Naive B cell (primary cell): ENCODE measurements around the gene CD2AP. TPM values are rescaled to one million over a fixed set of nuclear protein-coding genes. Genes with fewer than 3 reads are reported as not detected.

Experiments used
- ATAC-seq, 2 donors: fragments of 150-1000 bp; cut with Tn5 transposase; 2 replicates each; pipeline ENCODE4 v1.10.0; 2021; ENCODE audit warnings: low read depth in 2 of 2, mild to moderate bottlenecking in 2 of 2, moderate library complexity in 2 of 2
- DNase-seq: peaks from one replicate; pipeline ENCODE4 v3.0.0; 2022
- H3K27ac Mint-ChIP-seq, 6 donors: one replicate each; pipeline ENCODE4 v1.8.0; 2020 to 2022; ENCODE audit warnings: mild to moderate bottlenecking in 6 of 6, mixed read lengths in 6 of 6, moderate library complexity in 5 of 6, inconsistent platforms in 2 of 6
- H3K27me3 Mint-ChIP-seq, 3 donors: one replicate each; pipeline ENCODE4 v1.8.0; 2021 to 2022; ENCODE audit warnings: mixed read lengths in 3 of 3, mild to moderate bottlenecking in 1 of 3
- H3K36me3 Mint-ChIP-seq, 2 donors: one replicate each; pipeline ENCODE4 v1.8.0; 2020 to 2022; ENCODE audit warnings: mixed read lengths in 2 of 2, inconsistent platforms in 1 of 2, mild to moderate bottlenecking in 1 of 2
- H3K4me1 Mint-ChIP-seq, 3 donors: one replicate each; pipeline ENCODE4 v1.8.0; 2020 to 2022; ENCODE audit warnings: mixed read lengths in 3 of 3, inconsistent platforms in 1 of 3, mild to moderate bottlenecking in 1 of 3, moderate library complexity in 1 of 3
- H3K4me3 Mint-ChIP-seq, 8 donors: one replicate each; pipeline ENCODE4 v1.8.0; 2020 to 2022; ENCODE audit warnings: mild to moderate bottlenecking in 8 of 8, mixed read lengths in 8 of 8, moderate library complexity in 8 of 8, inconsistent platforms in 2 of 8
- H3K9me3 Mint-ChIP-seq, 7 donors: one replicate each; pipeline ENCODE4 v1.8.0; 2020 to 2022; ENCODE audit warnings: mixed read lengths in 7 of 7, mild to moderate bottlenecking in 5 of 7, inconsistent platforms in 2 of 7, moderate library complexity in 1 of 7
- polyA plus RNA-seq, 6 donors: library from polyadenylated mRNA; unstranded; fragments of 300-500 nt; fragmentation: Illumina TruSeq; gene quantifications; one replicate each; pipeline ENCODE4 v1.2.3, GENCODE V29; 2021; ENCODE audit warnings: low read depth in 6 of 6

The CD2AP gene
- polyA plus RNA-seq, 6 donors from 2014 or later, result 5.6 to 11.7 (median 9.0) TPM

GRCh38 chr6:47671777-47672176 is 194.2 kb downstream of the CD2AP start:
- H3K9me3 Mint-ChIP-seq, result no peaks in the 10 kb centered on the region
- ATAC-seq, result no peak
- no peaks in the 10 kb centered on the region for H3K4me1 Mint-ChIP-seq
- no peak overlapping the region for H3K27ac Mint-ChIP-seq
- peaks cover 24 to 37% (median 30%) of the 10 kb centered on the region in 3 donors for H3K27me3 Mint-ChIP-seq
- no peaks in the 10 kb centered on the region for H3K36me3 Mint-ChIP-seq
- no peak for DNase-seq
- no peak overlapping the region for H3K4me3 Mint-ChIP-seq

- no peak for DNase-seq
- no peak for ATAC-seq
- Mint-ChIP-seq H3K9me3 (no peaks in the 10 kb centered on the region), H3K27ac (no peak overlapping the region), H3K36me3 (no peaks in the 10 kb centered on the region), H3K27me3 (peaks cover 20 to 34% (median 25%) of the 10 kb centered on the region in 3 donors), H3K4me1 (no peaks in the 10 kb centered on the region), H3K4me3 (no peak overlapping the region)
These were observed 195.2 kb downstream of the CD2AP start for GRCh38 chr6:47672816-47673215.

- H3K27me3 Mint-ChIP-seq, result peaks cover 14 to 27% (median 18%) of the 10 kb centered on the region in 3 donors
- H3K4me3 Mint-ChIP-seq, result no peak overlapping the region
- ATAC-seq (no peak), DNase-seq (no peak)
- H3K27ac Mint-ChIP-seq, result no peak overlapping the region
- no peaks in the 10 kb centered on the region for H3K9me3 Mint-ChIP-seq
- H3K4me1 Mint-ChIP-seq, result no peaks in the 10 kb centered on the region
- H3K36me3 Mint-ChIP-seq, result no peaks in the 10 kb centered on the region
These were observed 197.1 kb downstream of the CD2AP start for GRCh38 chr6:47674673-47675072.

Other genes with a start within 250 kb of the CD2AP start
- 1 to 10 TPM in 4 of 6 donors, under 1 TPM in 2; 0.21 to 1.7 (median 1.2) TPM for gene TNFRSF21, start 167.9 kb upstream of the CD2AP start, polyA plus RNA-seq
- not detected for gene ADGRF4, start 220.8 kb downstream of the CD2AP start, polyA plus RNA-seq